H1 (cell line): Measurements from ENCODE around the gene PLXNA4. TPM values are rescaled to one million over a fixed set of nuclear protein-coding genes. Genes with fewer than 3 reads are reported as not detected.

Source experiments
- CHD1 ChIP-seq: IDR thresholded peaks from 2 replicates; pipeline ENCODE4 v1.6.1; 2012; ENCODE audit warnings: low read depth, low read length, improper control_type of control experiment
- EGR1 ChIP-seq: IDR thresholded peaks from 2 replicates; pipeline ENCODE4 v1.6.1; 2011; ENCODE audit warnings: low read depth, low read length, borderline replicate concordance
- GABPA ChIP-seq: IDR thresholded peaks from 2 replicates; pipeline ENCODE4 v1.6.1; 2011; ENCODE audit warnings: mild to moderate bottlenecking, low read length, moderate library complexity, borderline replicate concordance; ENCODE audit not compliant: insufficient read depth
- MAFK ChIP-seq: IDR thresholded peaks from 2 replicates; pipeline ENCODE4 v1.6.1; 2012; ENCODE audit warnings: low read depth, mild to moderate bottlenecking, improper control_type of control experiment, low read length
- NANOG ChIP-seq: IDR thresholded peaks from 2 replicates; pipeline ENCODE4 v1.6.1; 2011; ENCODE audit warnings: low read length, low read depth, mild to moderate bottlenecking, inconsistent platforms; ENCODE audit not compliant: insufficient read depth, poor library complexity, severe bottlenecking
- PHF8 ChIP-seq: fragments of 200-600 bp; sonication (generic); conservative IDR thresholded peaks from 2 replicates; pipeline ENCODE4 v1.7.1; 2012; ENCODE audit warnings: low read depth, mild to moderate bottlenecking, inconsistent platforms, low read length, moderate library complexity
- POLR2AphosphoS5 ChIP-seq: IDR thresholded peaks from 2 replicates; pipeline ENCODE4 v1.6.1; 2011; ENCODE audit warnings: low read depth, low read length
- RXRA ChIP-seq: IDR thresholded peaks from 2 replicates; pipeline ENCODE4 v1.6.1; 2011; ENCODE audit warnings: low read depth, mild to moderate bottlenecking, low read length, moderate library complexity; ENCODE audit not compliant: insufficient read depth
- TAF7 ChIP-seq: optimal IDR thresholded peaks from 2 replicates; pipeline ENCODE3; 2011; ENCODE audit warnings: low read depth, mild to moderate bottlenecking, inconsistent platforms, low read length, moderate library complexity, borderline replicate concordance
- TEAD4 ChIP-seq: IDR thresholded peaks from 2 replicates; pipeline ENCODE4 v1.6.1; 2012; ENCODE audit warnings: low read depth, low read length, inconsistent platforms, mixed read lengths
- polyA plus RNA-seq, 7 experiments: library from polyadenylated mRNA; depleted of rRNA in 3 of 7; stranded (reverse) in 5 of 7; unstranded in 2 of 7; fragments of >200 nt in 5 of 7; fragments of 200-250 nt in 2 of 7; gene quantifications; 1 replicate in 5 of 7; 2 replicates in 1 of 7; 4 replicates in 1 of 7; pipeline versions ENCODE4 v1.2.1 to v1.2.3, GENCODE V29; 2011 to 2013; ENCODE audit warnings: missing spikeins in 2 of 7, mixed read lengths in 2 of 7
- total RNA-seq: library from RNA; stranded (reverse); fragmentation: NEBNext Ultra II Directional; extraction: Animal tissue kit (Norgen Biotek cat#: 25700); gene quantifications from 2 replicates; pipeline ENCODE4 v1.2.1, GENCODE V29; 2021
- TF ChIP-seq, protein P1 (sequence below): IDR thresholded peaks from 2 replicates; pipeline ENCODE4 v1.6.1; 2012; ENCODE audit warnings: inconsistent platforms

PLXNA4 gene
- total and polyA plus RNA-seq, 2 of the 8 experiments (the other 6 are each of a cell fraction or from before 2014, with no cell fraction given), result 0.76 to 0.79 TPM

DNA sequence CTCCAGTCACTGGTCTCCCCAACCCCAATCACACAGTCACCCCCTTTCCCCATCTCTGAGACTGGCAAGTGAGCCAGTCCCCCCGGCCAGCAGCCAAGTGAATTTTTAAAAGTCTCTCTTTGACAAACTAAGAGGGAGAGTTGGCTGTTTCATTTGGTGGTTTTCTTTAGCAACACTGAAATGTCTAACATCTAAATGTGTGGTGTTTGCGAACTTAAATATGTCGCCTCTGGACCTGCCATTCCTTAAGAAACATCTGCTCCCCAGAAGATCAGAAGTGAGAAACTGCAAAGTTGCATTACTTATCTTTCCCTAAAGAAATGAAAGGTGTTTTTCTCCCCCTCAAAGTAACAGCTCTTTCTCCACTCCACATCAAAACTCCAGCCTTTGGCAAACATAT, 34.7 kb upstream of the PLXNA4 start (continued):
- TF ChIP-seq, protein P1, sequence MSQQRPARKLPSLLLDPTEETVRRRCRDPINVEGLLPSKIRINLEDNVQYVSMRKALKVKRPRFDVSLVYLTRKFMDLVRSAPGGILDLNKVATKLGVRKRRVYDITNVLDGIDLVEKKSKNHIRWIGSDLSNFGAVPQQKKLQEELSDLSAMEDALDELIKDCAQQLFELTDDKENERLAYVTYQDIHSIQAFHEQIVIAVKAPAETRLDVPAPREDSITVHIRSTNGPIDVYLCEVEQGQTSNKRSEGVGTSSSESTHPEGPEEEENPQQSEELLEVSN, result no peak
- TF ChIP-seq PHF8 (no peak), TAF7 (no peak), NANOG (no peak), RXRA (no peak), EGR1 (no peak), TEAD4 (no peak), MAFK (no peak), GABPA (no peak), POLR2AphosphoS5 (no peak), CHD1 (no peak)
